Tongue (tissue), 2 donors: Measurements from ENCODE around the gene RGS17. TPM values are rescaled to one million over a fixed set of nuclear protein-coding genes. Genes with fewer than 3 reads are reported as not detected.
"Not testable (repeated sequence)": the region's sequence is repeated elsewhere in the genome, so short reads cannot be mapped to it uniquely, and the experiment has no call there.

Source experiments
- DNase-seq: peaks from one replicate; pipeline ENCODE4 v3.0.0-alpha.2; 2015
- total RNA-seq: library from RNA; depleted of rRNA; stranded (reverse); fragments of >200 nt; gene quantifications from one replicate; pipeline ENCODE4 v1.2.3, GENCODE V29; 2014

RGS17 gene
- 1.0 TPM for total RNA-seq

- peak; percentile 92 for DNase-seq
These were observed at the start of gene RGS17 for GRCh38 chr6:153131037-153131981. RGS17 (minus strand) TSS chr6:153131282; CDS start chr6:153044018, 87,264 bp downstream.

- no peak for DNase-seq
These were observed 41.7 kb upstream of the RGS17 start for GRCh38 chr6:153172815-153173214.

GRCh38 chr6:153170511-153170910 lies 39.4 kb upstream of the RGS17 start:
- DNase-seq: no peak

GRCh38 chr6:153167907-153168306 lies 36.8 kb upstream of the RGS17 start:
- DNase-seq: no peak

- no peak for DNase-seq
These were observed 36.2 kb upstream of the RGS17 start for GRCh38 chr6:153167061-153167891.

GRCh38 chr6:153162646-153163045 lies 31.6 kb upstream of the RGS17 start:
- no peak for DNase-seq

GRCh38 chr6:153162172-153162571 lies 31.1 kb upstream of the RGS17 start:
- no peak for DNase-seq

GRCh38 chr6:153160221-153160620 lies 29.1 kb upstream of the RGS17 start:
- no peak for DNase-seq

GRCh38 chr6:153150752-153151440 lies 19.8 kb upstream of the RGS17 start:
- peak; percentile 10 for DNase-seq

- DNase-seq: no peak
These were observed 19.3 kb upstream of the RGS17 start for GRCh38 chr6:153150371-153150751.

GRCh38 chr6:153149891-153150290 lies 18.8 kb upstream of the RGS17 start:
- no peak for DNase-seq

- DNase-seq: no peak
These were observed 15.3 kb upstream of the RGS17 start for GRCh38 chr6:153146413-153146812.

GRCh38 chr6:153145591-153145990 lies 14.5 kb upstream of the RGS17 start:
- no peak for DNase-seq

- no peak for DNase-seq
These were observed 12.1 kb upstream of the RGS17 start for GRCh38 chr6:153143200-153143599.

- DNase-seq: peak; percentile 27
These were observed 9.2 kb upstream of the RGS17 start for GRCh38 chr6:153140299-153140698.

GRCh38 chr6:153138930-153139329 lies 7.8 kb upstream of the RGS17 start:
- DNase-seq: no peak

GRCh38 chr6:153135681-153136080 lies 4.6 kb upstream of the RGS17 start:
- no peak for DNase-seq

- not testable (repeated sequence) for DNase-seq
These were observed 2.6 kb upstream of the RGS17 start for GRCh38 chr6:153133667-153134066.

- DNase-seq: peak; percentile 7
These were observed 506 bp downstream of the RGS17 start for GRCh38 chr6:153130515-153131036.

GRCh38 chr6:153129873-153130514 lies 1.1 kb downstream of the RGS17 start:
- peak; percentile 34 for DNase-seq

GRCh38 chr6:153126218-153126617 lies 4.9 kb downstream of the RGS17 start:
- DNase-seq: no peak

- no peak for DNase-seq
These were observed 6.0 kb downstream of the RGS17 start for GRCh38 chr6:153125032-153125431.
